Sigmoid colon (tissue), 7 donors: Measurements from ENCODE around the gene LRRC56. TPM values are rescaled to one million over a fixed set of nuclear protein-coding genes. Genes with fewer than 3 reads are reported as not detected.

Experiments
- DNase-seq: peaks from one replicate; pipeline ENCODE4 v3.0.0-alpha.2; 2019
- H3K27ac ChIP-seq, 4 donors: fragments of 200-600 bp; sonication (generic); one replicate each; pipeline ENCODE4 v1.5.1; 2016 to 2019; ENCODE audit warnings: mild to moderate bottlenecking in 1 of 4
- H3K27me3 ChIP-seq, 3 donors: fragments of 200-600 bp; sonication (generic); one replicate each; pipeline ENCODE4 v1.5.1; 2019; ENCODE audit warnings: mild to moderate bottlenecking in 1 of 3
- H3K36me3 ChIP-seq, 4 donors: fragments of 200-600 bp; sonication (generic); one replicate each; pipeline ENCODE4 v1.5.1; 2016 to 2019
- H3K4me1 ChIP-seq, 4 donors: fragments of 200-600 bp; sonication (generic); one replicate each; pipeline ENCODE4 v1.5.1; 2017 to 2019
- H3K4me3 ChIP-seq, 4 donors: fragments of 200-600 bp; sonication (generic); one replicate each; pipeline ENCODE4 v1.5.1; 2017 to 2019; ENCODE audit warnings: mild to moderate bottlenecking in 2 of 4, moderate library complexity in 1 of 4
- H3K9me3 ChIP-seq, 4 donors: fragments of 200-600 bp in 3 of 4; sonication (generic) in 3 of 4; one replicate each; pipeline versions ENCODE4 v1.5.1 to v1.6.1; 2013 to 2019
- EP300 ChIP-seq, 4 donors: sonication (generic); formaldehyde crosslinking; IDR thresholded peaks; one replicate each; pipeline ENCODE4 v1.6.1; 2017; ENCODE audit warnings: antibody characterized with exemption in 4 of 4
- POLR2A ChIP-seq, 2 donors: fragments of 450-650 bp; IDR thresholded peaks; one replicate each; pipeline ENCODE4 v1.6.1; 2016; ENCODE audit warnings: antibody characterized with exemption in 2 of 2, mild to moderate bottlenecking in 2 of 2, moderate library complexity in 2 of 2
- POLR2AphosphoS5 ChIP-seq, 4 donors: sonication (generic); formaldehyde crosslinking; IDR thresholded peaks; one replicate each; pipeline ENCODE4 v1.6.1; 2017; ENCODE audit warnings: antibody characterized with exemption in 4 of 4
- WGBS, 2 donors: extraction: QIAGEN DNeasy Blood & Tissue Kit; methylation state at CpG; one replicate each; pipeline ENCODE4 v1.1.7; 2013; 5-methylcytosine and 5-hydroxymethylcytosine counted together
- intact Hi-C: fragments of 100-400 bp; cut with DNase I; formaldehyde crosslinking; loops from one replicate; pipeline ENCODE4 v1.15.1; 2023
- polyA plus RNA-seq, 3 donors: library from polyadenylated mRNA; stranded (reverse); fragments of 200-250 nt; gene quantifications; one replicate each; pipeline ENCODE4 v1.2.3, GENCODE V29; 2013
- total RNA-seq, 4 donors: library from RNA; depleted of rRNA; stranded (reverse); fragments of >200 nt; gene quantifications; one replicate each; pipeline ENCODE4 v1.1.0, GENCODE V29; 2016
- TF ChIP-seq, protein P1 (sequence below), 4 experiments: fragments of 450-650 bp in 3 of 4; fragments of 200-600 bp in 1 of 4; IDR thresholded peaks; one replicate each; pipeline ENCODE4 v1.5.1; 2016 to 2019; ENCODE audit warnings: antibody characterized with exemption in 4 of 4, mild to moderate bottlenecking in 3 of 4, moderate library complexity in 2 of 4
- donor health status: healthy with polysubstance abuse.
- donor health status: Bipolar disorder and iron deficiency.
- donor health status: healthy.

LRRC56 gene
- total and polyA plus RNA-seq, 7 donors: 0.14 to 5.9 (median 4.1) TPM; not detected in 3

DNA sequence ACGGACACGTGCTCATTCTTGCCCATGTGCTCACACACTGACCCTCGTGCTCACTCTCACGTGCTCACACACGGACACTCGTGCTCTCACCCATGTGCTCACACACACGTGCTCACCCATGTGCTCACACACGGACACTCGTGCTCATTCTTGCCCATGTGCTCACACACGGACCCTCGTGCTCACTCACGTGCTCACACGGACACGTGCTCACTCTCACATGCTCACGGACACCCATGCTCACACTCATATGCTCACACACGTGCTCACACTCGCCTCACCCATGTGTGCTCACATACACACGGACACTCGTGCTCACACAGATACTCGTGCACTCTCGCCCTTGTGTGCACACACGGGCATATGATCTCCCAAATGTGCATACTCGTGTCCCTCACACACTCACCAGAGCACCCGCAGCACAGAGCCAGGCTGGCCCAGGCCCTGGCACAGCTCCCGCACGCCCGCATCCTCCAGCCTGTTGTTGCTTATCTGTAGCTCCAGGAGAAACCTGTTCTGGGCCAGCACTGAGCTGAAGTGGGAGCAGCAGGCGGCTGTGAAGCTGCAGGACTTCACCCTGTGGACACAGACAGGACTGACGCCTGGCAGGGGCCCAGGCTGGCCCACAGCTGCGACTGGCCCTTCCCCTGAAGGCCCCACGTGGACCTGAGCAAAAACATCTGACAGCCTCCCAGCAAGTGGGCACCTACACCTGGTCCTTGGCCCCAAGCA, 39.6 kb upstream of the LRRC56 start:
- H3K36me3 ChIP-seq: peaks cover 57 to 92% (median 74%) of the 10 kb centered on the region in 4 donors
- WGBS, 2 donors: 97% methylated on average over 31 of the region's 31 CpGs

DNA sequence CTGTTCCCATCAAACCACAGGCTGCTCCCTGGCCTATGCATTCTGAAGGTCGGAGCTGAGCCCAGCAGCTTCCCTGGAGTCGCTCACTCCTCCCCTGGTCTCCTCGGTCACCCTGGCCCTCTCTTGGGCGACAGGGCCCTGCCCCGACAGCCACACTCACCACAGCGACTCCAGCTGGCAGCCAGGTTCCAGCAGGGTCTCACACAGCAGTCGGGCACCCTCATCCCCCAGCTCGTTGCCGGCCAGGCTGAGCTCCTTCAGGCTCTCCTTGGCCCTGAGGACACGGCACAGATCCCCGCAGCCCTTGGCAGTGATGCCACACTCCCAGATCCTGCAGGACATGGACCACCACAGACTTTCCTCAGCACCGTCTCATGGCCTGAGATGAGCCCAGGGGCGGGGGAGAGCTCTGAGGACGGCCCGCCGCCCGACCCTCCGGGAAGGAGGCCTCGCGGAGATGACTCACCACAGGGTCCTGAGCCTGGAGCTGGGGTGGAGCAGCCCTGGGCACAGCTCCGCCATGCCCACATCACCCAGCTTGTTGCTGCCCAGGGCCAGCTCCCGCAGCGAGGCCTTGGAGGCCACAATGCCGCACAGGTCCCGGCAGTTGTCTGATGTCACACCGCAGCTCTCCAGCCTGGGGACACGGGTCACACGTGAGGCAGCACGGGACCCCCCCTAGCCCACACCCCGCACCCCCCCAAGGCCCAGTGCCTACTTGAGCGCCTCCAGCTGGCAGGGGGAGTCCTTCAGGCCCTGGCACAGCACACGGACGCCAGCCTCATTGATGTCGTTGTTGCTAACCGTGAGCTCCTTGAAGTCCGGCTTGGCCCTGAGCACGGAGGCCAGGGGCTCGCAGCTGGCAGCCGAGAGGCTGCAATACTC, 38.8 kb upstream of the LRRC56 start:
- H3K4me3 ChIP-seq: no peak overlapping the region
- no peak overlapping the region for H3K27ac ChIP-seq
- peaks cover 0 to 16% (median 14%) of the 10 kb centered on the region in 4 donors for H3K4me1 ChIP-seq
- no peaks in the 10 kb centered on the region for H3K27me3 ChIP-seq
- TF ChIP-seq, protein P1, sequence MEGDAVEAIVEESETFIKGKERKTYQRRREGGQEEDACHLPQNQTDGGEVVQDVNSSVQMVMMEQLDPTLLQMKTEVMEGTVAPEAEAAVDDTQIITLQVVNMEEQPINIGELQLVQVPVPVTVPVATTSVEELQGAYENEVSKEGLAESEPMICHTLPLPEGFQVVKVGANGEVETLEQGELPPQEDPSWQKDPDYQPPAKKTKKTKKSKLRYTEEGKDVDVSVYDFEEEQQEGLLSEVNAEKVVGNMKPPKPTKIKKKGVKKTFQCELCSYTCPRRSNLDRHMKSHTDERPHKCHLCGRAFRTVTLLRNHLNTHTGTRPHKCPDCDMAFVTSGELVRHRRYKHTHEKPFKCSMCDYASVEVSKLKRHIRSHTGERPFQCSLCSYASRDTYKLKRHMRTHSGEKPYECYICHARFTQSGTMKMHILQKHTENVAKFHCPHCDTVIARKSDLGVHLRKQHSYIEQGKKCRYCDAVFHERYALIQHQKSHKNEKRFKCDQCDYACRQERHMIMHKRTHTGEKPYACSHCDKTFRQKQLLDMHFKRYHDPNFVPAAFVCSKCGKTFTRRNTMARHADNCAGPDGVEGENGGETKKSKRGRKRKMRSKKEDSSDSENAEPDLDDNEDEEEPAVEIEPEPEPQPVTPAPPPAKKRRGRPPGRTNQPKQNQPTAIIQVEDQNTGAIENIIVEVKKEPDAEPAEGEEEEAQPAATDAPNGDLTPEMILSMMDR (IDR thresholded peaks at IDR 0.05): no peak
- TF ChIP-seq POLR2A (IDR thresholded peaks at IDR 0.05): no peak
- no peak for TF ChIP-seq EP300 (IDR thresholded peaks at IDR 0.05)
- no peak for TF ChIP-seq POLR2AphosphoS5 (IDR thresholded peaks at IDR 0.05)
- no peak for DNase-seq
- intact Hi-C loops: no loop called here
- H3K9me3 ChIP-seq: no peaks in the 10 kb centered on the region
- WGBS, 2 donors: 96% methylated on average over 39 of the region's 39 CpGs
- H3K36me3 ChIP-seq: peaks cover 56 to 84% (median 70%) of the 10 kb centered on the region in 4 donors

More for the DNA sequence above, 39.6 kb upstream of the LRRC56 start:
- TF ChIP-seq POLR2AphosphoS5 (IDR thresholded peaks at IDR 0.05): no peak
- TF ChIP-seq POLR2A (IDR thresholded peaks at IDR 0.05): no peak
- TF ChIP-seq EP300 (IDR thresholded peaks at IDR 0.05): no peak
- TF ChIP-seq, protein P1 (IDR thresholded peaks at IDR 0.05): no peak
- no peak overlapping the region for H3K27ac ChIP-seq
- H3K9me3 ChIP-seq: no peaks in the 10 kb centered on the region
- no peak for DNase-seq
- intact Hi-C loops: no loop called here
- no peak overlapping the region for H3K4me3 ChIP-seq
- H3K27me3 ChIP-seq: no peaks in the 10 kb centered on the region
- H3K4me1 ChIP-seq: peaks cover 0 to 8% (median 5%) of the 10 kb centered on the region in 4 donors

DNA sequence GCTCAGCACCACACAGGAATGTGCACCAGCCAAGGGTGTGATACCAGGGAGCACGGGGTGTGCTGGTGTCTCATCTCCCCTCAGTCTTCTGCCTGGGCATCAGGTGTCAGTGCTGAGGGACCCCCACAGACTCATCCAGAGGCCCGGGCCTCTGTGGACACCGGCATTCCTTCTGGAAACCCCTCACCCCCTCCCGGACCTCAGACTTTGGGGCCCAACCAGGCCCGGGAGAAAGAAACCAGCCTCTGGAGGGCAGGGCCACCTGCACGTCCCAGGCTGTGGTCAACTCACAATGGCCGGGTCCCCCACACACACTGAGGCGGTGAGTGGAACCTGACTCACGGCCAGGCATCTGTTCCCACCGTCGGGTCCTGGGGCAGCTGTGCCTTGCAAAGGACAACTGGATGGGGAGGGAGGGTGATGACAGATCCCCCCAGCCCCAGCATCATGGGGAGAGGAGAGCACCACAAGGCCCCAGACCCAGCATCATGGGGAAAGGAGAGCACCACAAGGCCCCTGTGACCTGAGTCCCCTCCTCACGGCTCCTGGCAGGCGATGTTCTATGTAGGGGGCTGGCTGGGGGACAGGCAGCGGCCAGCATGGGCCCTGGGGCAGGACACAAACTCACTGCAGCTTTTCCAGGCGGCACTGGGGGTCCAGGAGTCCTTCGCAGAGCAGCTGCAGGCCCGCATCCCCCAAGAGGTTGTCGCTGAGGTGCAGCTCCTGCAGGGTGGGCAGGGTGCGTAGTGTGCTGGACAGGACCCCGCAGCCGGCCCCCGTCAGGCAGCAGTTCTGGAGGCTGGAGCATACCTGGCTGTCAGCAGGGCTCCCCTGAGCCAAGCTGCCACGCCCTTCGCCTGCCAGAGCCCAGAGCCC, 37.9 kb upstream of the LRRC56 start:
- Histone ChIP-seq H3K36me3 (peaks cover 47 to 75% (median 61%) of the 10 kb centered on the region in 4 donors), H3K27me3 (no peaks in the 10 kb centered on the region), H3K4me1 (peaks cover 0 to 25% (median 23%) of the 10 kb centered on the region in 4 donors), H3K27ac (no peak overlapping the region), H3K4me3 (no peak overlapping the region), H3K9me3 (no peaks in the 10 kb centered on the region)
- 94 to 96% methylated on average over 24 of the region's 24 CpGs for WGBS, 2 donors
- TF ChIP-seq, protein P1 (IDR thresholded peaks at IDR 0.05): no peak
- TF ChIP-seq POLR2A (IDR thresholded peaks at IDR 0.05): no peak
- no peak for TF ChIP-seq POLR2AphosphoS5 (IDR thresholded peaks at IDR 0.05)
- TF ChIP-seq EP300 (IDR thresholded peaks at IDR 0.05): no peak
- DNase-seq: no peak
- intact Hi-C loops: loop anchor here (10.0 kb wide), 1 partner anchor 195 kb away; the partner anchor contains the start of gene IFITM2

DNA sequence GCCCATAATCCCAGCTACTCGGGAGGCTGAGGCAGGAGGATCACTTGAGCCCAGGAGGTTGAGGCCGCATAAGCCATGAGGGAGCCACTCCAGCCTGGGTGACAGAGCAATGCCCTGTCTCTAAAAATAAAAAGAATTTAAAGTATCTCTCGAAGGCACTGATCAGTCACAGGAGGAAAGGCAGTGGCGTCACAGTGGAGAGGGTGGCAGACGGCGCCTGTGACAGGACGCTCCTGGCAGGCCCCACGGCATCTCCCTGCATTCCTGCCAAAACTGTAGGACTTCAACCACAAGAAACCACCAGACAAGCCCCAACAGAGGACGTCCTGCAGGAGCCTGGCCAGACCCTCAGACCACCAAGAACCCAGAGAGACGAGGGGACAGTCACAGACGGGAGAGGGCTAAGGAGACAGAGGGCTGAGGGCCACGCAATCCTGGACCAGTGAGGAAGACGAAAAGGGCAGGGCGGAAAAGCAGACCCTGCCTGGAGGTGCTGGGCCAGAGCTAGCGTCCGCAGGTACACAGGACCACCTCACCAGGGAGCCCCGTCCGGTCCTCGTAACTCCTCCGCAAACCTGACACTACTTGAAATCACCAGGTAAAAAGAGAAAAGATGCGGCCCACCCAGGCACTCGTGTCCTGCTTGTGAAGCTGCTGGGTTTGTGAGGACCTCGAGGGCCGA, 36.2 kb upstream of the LRRC56 start:
- H3K36me3 ChIP-seq: peaks cover 41 to 58% (median 53%) of the 10 kb centered on the region in 4 donors

More for the DNA sequence above, 36.2 kb upstream of the LRRC56 start:
- Histone ChIP-seq H3K27ac (no peak overlapping the region), H3K4me3 (no peak overlapping the region), H3K4me1 (peaks cover 0 to 42% (median 40%) of the 10 kb centered on the region in 4 donors), H3K9me3 (no peaks in the 10 kb centered on the region), H3K27me3 (no peaks in the 10 kb centered on the region)
- intact Hi-C loops: loop anchor here (10.0 kb wide), 1 partner anchor 196 kb away; the partner anchor contains the start of gene IFITM2
- 96% methylated on average over 24 of the region's 24 CpGs for WGBS, 2 donors
- TF ChIP-seq, protein P1 (IDR thresholded peaks at IDR 0.05): no peak
- TF ChIP-seq EP300 (IDR thresholded peaks at IDR 0.05): no peak
- no peak for TF ChIP-seq POLR2AphosphoS5 (IDR thresholded peaks at IDR 0.05)
- no peak for TF ChIP-seq POLR2A (IDR thresholded peaks at IDR 0.05)
- DNase-seq: no peak
